Esophagus squamous epithelium (tissue), 4 donors: ENCODE data around the gene SV2B.

Source experiments
- POLR2A ChIP-seq, 4 donors: fragments of 450-650 bp; IDR thresholded peaks; one replicate each; pipeline ENCODE4 v1.6.1; 2017; ENCODE audit warnings: antibody characterized with exemption in 4 of 4, mild to moderate bottlenecking in 4 of 4, moderate library complexity in 3 of 4
- TF ChIP-seq, protein P1 (sequence below), 6 experiments: fragments of 450-650 bp in 4 of 6; fragments of 200-600 bp in 2 of 6; sonication (generic) in 2 of 6; IDR thresholded peaks; one replicate each; pipeline ENCODE4 v1.5.1; 2016 to 2019; ENCODE audit warnings: antibody characterized with exemption in 6 of 6, mild to moderate bottlenecking in 4 of 6, moderate library complexity in 4 of 6

DNA sequence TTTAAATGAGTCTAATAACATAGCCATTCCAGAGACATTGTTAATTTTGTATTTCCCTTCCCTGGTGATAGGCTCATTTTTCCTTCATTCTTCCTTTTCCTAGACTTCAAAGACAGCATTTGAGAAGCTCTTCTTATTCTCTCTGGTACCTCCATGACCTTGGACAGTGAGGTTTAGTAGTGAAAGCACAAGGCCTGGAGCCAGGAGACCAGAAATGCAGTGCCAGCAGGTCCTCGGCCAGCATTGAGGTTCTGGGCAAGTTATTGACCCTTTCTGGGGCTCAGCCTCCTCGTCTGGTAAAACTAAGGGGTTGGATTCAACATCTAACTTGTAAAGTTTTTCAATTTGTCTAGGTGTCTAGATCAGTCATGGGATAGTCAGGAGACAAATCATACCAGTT is 146.9 kb downstream of the SV2B start:
- TF ChIP-seq, protein P1, sequence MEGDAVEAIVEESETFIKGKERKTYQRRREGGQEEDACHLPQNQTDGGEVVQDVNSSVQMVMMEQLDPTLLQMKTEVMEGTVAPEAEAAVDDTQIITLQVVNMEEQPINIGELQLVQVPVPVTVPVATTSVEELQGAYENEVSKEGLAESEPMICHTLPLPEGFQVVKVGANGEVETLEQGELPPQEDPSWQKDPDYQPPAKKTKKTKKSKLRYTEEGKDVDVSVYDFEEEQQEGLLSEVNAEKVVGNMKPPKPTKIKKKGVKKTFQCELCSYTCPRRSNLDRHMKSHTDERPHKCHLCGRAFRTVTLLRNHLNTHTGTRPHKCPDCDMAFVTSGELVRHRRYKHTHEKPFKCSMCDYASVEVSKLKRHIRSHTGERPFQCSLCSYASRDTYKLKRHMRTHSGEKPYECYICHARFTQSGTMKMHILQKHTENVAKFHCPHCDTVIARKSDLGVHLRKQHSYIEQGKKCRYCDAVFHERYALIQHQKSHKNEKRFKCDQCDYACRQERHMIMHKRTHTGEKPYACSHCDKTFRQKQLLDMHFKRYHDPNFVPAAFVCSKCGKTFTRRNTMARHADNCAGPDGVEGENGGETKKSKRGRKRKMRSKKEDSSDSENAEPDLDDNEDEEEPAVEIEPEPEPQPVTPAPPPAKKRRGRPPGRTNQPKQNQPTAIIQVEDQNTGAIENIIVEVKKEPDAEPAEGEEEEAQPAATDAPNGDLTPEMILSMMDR (IDR thresholded peaks at IDR 0.05): no peak
- TF ChIP-seq POLR2A (IDR thresholded peaks at IDR 0.05): no peak
